ENCODE results near the gene ADAMTS16. TPM values are rescaled to one million over a fixed set of nuclear protein-coding genes. Genes with fewer than 3 reads are reported as not detected.

Gene ADAMTS16
- total RNA-seq, 1 experiment from 2014 or later, result 30.1 TPM

- TF ChIP-seq AR (CRISPR knock-in tag; IDR thresholded peaks at IDR 0.05) (no peak), ZMAT4 (CRISPR knock-in tag; IDR thresholded peaks at IDR 0.05) (no peak), SOX15 (CRISPR knock-in tag; IDR thresholded peaks at IDR 0.05) (no peak), RORB (CRISPR knock-in tag; IDR thresholded peaks at IDR 0.05) (no peak), ELF4 (CRISPR knock-in tag; IDR thresholded peaks at IDR 0.05; ENCODE audit: low read depth) (no peak), TEAD1 (CRISPR knock-in tag; IDR thresholded peaks at IDR 0.05) (no peak), TCF7 (CRISPR knock-in tag; IDR thresholded peaks at IDR 0.05; ENCODE audit: low read depth) (no peak)
Measured at GRCh38 chr5:5298068-5298633, 158.0 kb downstream of the ADAMTS16 start (continued).

- CTCF ChIA-PET, result no interaction called here
- H3K9me3 Mint-ChIP-seq, result peaks cover 19% of the 10 kb centered on the region
- TF ChIP-seq ZNF396 (CRISPR knock-in tag; IDR thresholded peaks at IDR 0.05; ENCODE audit: borderline replicate concordance), result no peak
- no peak for TF ChIP-seq AR (CRISPR knock-in tag; IDR thresholded peaks at IDR 0.05)
- no peak for TF ChIP-seq SMAD4 (CRISPR knock-in tag; IDR thresholded peaks at IDR 0.05)
- no peak for TF ChIP-seq IRF2 (CRISPR knock-in tag; IDR thresholded peaks at IDR 0.05; ENCODE audit: borderline replicate concordance, low read depth)
- no peak for TF ChIP-seq RORB (CRISPR knock-in tag; IDR thresholded peaks at IDR 0.05)
- TF ChIP-seq MLX (CRISPR knock-in tag; IDR thresholded peaks at IDR 0.05), result no peak
- no peak for TF ChIP-seq ERG (CRISPR knock-in tag; IDR thresholded peaks at IDR 0.05)
- no peak for TF ChIP-seq FOXJ3 (CRISPR knock-in tag; IDR thresholded peaks at IDR 0.05; ENCODE audit: borderline replicate concordance)
- TF ChIP-seq E2F5 (CRISPR knock-in tag; IDR thresholded peaks at IDR 0.05), result no peak
- no peak for TF ChIP-seq ZNF512 (CRISPR knock-in tag; IDR thresholded peaks at IDR 0.05; ENCODE audit: borderline replicate concordance)
- TF ChIP-seq ATF6 (CRISPR knock-in tag; IDR thresholded peaks at IDR 0.05), result no peak
- TF ChIP-seq ZNF281 (CRISPR knock-in tag; IDR thresholded peaks at IDR 0.05), result no peak
- no peak for TF ChIP-seq TEAD4 (CRISPR knock-in tag; IDR thresholded peaks at IDR 0.05)
- TF ChIP-seq NR3C1 (CRISPR knock-in tag; conservative IDR thresholded peaks at IDR 0.05; ENCODE audit: low read depth), result no peak
Measured at GRCh38 chr5:5298841-5299541, 158.9 kb downstream of the ADAMTS16 start.

More at GRCh38 chr5:5298841-5299541, 158.9 kb downstream of the ADAMTS16 start:
- Mint-ChIP-seq H3K36me3 (peaks cover 32% of the 10 kb centered on the region), H3K27ac (peak overlapping the region; percentile 31; the same call in 1 of the 2 replicates), H3K4me3 (no peak overlapping the region), H3K4me1 (peaks cover 6% of the 10 kb centered on the region), H3K27me3 (ENCODE audit: low read depth) (no peaks in the 10 kb centered on the region)
- POLR2A ChIA-PET, result no interaction called here
- DNase-seq (ENCODE audit: low spot score), result no peak
- no peak for ATAC-seq

All from WTC11 (cell line).